ENCODE measurements around the gene FRAS1. TPM values are rescaled to one million over a fixed set of nuclear protein-coding genes. Genes with fewer than 3 reads are reported as not detected.
"Not testable (repeated sequence)": the region's sequence is repeated elsewhere in the genome, so short reads cannot be mapped to it uniquely, and the experiment has no call there.

Gene FRAS1, protein sequence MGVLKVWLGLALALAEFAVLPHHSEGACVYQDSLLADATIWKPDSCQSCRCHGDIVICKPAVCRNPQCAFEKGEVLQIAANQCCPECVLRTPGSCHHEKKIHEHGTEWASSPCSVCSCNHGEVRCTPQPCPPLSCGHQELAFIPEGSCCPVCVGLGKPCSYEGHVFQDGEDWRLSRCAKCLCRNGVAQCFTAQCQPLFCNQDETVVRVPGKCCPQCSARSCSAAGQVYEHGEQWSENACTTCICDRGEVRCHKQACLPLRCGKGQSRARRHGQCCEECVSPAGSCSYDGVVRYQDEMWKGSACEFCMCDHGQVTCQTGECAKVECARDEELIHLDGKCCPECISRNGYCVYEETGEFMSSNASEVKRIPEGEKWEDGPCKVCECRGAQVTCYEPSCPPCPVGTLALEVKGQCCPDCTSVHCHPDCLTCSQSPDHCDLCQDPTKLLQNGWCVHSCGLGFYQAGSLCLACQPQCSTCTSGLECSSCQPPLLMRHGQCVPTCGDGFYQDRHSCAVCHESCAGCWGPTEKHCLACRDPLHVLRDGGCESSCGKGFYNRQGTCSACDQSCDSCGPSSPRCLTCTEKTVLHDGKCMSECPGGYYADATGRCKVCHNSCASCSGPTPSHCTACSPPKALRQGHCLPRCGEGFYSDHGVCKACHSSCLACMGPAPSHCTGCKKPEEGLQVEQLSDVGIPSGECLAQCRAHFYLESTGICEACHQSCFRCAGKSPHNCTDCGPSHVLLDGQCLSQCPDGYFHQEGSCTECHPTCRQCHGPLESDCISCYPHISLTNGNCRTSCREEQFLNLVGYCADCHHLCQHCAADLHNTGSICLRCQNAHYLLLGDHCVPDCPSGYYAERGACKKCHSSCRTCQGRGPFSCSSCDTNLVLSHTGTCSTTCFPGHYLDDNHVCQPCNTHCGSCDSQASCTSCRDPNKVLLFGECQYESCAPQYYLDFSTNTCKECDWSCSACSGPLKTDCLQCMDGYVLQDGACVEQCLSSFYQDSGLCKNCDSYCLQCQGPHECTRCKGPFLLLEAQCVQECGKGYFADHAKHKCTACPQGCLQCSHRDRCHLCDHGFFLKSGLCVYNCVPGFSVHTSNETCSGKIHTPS (N-terminal part only)
- 0.02 TPM in 1 of 2 replicates, not detected in the other for total RNA-seq (2014; rRNA removed; shearing (Covaris generic))

DNA sequence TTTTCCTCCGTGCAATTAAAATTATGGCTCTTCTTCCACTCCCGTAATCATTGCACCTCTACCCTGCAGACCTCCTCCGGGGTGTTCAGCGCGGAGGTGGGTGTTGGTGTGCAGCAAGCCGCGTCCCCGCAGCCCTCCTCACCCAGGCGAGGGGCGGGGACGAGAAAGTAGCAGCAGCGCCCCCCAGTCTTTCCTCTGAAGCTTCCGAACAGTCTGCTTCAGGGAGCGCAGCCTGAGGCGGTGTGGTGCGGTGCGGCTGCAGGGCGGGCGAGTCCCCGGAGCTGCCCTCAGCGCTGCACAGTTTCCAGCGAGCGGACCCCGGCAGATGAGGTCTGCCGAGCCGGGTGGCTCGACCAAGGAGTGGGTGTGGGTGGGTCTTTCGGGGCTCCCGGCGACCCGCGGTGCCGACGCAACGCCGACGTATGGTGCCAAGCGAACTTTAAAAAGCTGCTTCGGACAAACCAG, at the start of gene FRAS1:
TSS of gene FRAS1 (plus strand) at position 189 of the 465 bp plus-strand sequence. CDS start 687 bp downstream, outside the sequence.
- DNase-seq (ENCODE audit: low read depth): peak; percentile 3

DNA sequence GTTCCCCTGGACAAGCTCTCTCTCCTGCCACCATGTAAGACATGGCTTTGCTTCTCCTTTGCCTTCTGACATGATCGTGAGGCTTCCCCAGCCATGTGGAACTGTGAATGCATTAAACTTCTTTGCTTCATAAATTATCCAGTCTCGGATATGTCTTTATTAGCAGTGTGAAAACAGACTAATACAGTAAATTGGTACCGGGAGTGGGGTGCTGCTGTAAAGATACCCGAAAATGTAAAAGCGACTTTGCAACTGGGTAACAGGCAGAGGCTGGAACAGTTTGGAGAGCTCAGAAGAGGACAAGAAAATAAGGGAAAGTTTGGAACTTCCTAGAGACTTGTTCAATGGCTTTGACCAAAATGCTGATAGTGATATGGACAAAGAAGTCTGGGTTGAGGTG, 46.1 kb upstream of the FRAS1 start:
- DNase-seq (ENCODE audit: low read depth): not testable (repeated sequence)

DNA sequence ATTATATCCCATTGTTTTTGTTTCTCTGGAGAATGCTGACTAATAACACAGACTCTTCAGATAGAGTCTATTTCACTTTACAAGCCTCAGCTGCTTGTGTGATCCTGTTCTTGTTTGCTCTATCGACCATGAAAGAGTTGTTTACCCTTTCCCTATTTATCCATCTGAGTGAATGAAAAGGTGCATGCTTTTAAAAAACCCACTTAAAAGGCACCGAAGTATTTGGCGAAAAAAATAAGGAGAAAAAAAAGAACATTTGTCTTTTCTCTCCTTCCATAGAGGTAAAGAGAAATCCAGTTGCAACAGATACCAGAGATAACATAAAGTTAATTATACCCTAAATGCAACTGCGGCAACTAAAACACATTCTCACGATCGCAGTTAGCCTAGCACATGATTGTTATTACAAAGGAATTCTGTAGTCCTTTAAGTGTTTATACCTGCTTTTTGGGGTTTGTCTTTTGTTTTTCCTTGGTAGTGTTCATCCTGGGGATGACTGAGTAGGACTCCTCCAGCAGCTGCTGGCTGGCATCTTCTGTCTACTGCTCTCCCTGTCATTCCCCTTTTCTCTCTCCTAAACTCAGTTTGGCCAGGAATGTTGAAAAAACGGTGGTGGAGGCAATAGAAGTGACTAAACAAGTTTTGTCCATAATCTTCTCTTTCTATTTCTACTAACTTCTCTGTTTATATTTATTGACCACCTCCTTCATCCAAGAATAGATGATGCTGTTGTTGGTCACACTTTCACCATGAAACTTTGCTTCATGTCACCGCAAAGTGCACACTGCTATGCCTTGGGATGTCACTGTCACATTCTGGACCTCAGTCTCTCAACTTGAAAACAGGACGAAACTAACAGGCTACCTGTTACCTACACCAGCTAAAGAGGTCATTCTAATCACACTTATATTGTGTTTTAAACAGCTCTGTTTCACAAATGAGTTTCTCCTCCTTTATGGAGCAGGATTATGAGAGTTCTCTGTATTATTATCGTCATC, 41.9 kb upstream of the FRAS1 start:
- DNase-seq (ENCODE audit: low read depth): no peak

DNA sequence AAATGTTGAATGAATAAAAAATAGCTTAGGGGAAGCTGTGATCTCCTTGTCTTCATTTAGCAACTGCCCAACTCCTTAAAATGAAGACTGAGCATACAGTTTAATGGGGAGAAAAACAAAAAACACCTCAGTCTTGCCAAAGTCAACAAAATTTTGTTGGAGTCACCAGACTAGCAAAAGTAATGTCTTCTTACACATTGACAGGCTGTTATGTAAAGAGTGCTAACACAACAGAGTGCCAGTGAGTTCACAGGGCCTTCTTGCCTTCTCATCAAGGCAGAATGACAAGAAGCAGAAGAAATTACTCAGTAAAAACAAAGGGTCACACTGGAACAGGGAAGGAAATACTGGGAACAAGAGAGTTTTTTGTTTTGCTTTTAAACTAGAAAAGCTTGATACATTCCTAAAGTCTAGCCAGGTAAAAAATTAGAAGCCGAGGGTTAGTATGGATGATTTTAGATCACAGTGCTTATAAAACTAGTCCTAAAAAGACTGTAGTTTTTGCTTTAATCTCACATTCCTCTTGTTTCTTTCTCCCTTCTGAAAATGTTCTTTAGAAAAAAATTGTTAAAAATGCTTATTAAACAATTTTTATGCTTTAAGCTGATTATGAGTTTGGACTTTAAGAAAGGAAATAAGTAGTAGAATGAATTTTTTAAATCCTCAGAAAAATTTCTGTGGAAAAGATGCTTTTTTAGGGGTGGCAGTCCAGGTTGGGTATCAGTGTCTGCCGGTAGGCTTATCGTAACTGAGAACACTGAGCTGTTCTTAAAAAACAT, 38.7 kb upstream of the FRAS1 start:
- no peak for DNase-seq (ENCODE audit: low read depth)

DNA sequence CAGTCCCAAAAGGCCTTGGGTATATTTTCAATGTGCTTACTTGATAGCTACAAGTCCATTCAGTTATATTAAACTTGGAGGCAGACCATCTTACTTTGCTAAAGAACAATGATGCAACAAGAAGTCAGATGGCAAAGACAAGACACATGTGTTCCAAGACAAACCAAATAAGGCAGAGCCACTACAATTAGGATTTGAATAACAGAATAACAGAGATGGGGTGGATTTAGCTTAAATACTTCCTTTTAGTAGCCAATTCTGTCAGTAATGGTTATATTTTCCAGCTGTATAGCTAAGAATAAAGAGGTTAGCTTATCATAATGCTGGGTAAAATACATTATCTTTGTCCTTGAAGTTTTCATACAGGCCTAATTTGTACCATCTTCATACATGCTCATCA, 37.7 kb upstream of the FRAS1 start:
- no peak for DNase-seq (ENCODE audit: low read depth)

DNA sequence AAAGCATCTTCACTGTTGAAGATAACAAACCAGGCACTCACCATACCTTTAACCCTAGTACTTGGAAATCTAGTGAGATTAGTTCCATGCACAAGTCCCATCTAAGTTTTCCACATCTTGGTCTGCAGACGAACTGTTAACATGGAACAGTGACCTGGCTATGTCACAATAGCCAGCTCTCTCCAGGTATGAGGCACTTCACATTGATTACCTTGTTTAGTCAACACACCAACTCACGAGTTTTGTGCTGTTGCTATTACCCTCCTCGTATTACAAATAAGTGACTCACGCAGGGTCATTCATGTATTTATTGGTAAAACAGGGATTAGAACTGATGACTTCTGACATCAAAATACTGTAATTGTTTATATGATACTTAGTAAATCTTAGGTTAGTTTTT, 36.4 kb upstream of the FRAS1 start:
- DNase-seq (ENCODE audit: low read depth): no peak

DNA sequence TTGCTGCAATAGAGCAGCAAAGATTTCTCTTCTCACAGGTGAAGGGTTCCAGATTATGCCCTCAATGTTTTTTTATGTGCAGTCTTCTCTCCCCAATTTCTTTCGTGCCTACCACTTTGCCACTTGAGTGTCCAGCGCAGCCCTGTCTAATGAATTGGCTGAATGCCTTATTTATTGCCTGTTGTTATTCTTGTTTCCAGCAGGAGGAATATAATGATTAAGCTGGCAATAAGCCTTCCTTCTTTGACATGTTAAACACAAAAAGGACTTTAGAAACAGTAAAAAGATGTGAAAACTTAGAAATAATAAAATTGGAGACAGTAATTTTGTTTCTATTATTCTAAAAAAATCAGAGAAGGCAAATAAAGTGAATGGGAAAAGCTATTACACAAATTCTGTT, 34.6 kb upstream of the FRAS1 start:
- no peak for DNase-seq (ENCODE audit: low read depth)

DNA sequence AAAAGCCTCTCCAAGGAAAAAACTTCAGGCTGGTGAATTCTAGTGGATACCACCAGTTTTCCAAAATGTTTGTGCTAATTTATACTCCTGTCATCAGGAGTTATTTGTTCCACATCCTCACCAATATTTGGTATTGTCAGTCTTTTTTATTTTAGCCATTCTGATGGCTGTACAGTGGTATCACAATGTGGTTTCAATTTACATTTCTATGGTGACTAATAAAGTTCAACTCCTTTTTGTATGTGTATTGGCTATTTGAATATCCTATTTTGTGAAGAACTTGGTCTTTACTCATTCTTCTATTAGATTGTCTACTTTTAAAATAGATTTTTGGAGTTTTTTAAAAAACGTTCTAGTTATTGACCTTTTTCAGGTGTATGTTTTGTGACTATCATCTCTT, 33.0 kb upstream of the FRAS1 start:
- no peak for DNase-seq (ENCODE audit: low read depth)

DNA sequence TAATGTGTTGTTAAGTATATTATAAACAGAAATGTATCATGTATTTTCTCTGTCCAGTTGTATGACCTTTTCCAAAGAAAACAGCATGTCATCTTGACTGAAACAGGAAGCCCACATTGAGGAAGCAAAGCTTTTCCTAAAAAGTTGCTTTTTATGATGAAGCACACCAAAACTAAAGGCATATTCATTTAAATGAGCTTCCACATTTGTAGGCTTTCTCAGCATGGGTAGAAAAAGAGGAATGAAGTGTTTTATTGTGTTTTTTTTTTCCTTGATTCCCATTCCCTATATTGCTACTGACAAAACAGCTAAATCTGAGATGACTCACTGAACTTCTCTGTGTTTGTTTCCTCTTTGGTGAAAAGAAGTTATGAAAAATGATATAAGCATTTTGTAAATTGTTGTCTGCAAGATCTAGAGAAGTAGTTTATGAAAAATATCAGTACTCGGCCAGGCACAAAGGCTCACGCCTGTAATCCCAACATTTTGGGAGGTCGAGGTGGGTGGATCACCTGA, 32.5 kb upstream of the FRAS1 start:
- DNase-seq (ENCODE audit: low read depth): no peak

DNA sequence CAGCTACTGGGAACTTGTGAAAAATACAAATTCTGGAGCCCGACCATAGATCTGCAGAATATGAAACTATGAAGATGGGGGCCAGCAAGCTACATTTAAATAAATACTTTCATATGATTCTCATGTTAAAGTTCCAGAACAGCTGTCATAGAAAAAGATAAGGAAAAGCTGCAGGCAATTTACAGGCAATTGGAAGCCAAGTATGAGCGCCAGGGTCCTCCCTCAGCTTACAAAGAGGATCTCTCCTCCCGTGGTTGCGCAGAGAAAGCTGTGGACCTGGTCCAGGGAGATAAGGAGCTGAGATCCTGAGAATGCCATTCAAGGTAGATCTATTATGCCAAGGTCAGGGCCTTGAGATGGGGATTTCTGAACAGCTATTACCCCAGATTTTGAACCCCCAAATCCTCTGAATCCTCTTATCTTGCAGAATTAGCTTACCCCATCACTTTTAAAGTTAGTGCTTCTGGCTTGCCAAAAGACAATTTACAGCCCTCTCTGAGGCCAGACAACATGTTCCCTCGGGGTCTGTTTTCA, 25.6 kb upstream of the FRAS1 start:
- DNase-seq (ENCODE audit: low read depth): no peak

DNA sequence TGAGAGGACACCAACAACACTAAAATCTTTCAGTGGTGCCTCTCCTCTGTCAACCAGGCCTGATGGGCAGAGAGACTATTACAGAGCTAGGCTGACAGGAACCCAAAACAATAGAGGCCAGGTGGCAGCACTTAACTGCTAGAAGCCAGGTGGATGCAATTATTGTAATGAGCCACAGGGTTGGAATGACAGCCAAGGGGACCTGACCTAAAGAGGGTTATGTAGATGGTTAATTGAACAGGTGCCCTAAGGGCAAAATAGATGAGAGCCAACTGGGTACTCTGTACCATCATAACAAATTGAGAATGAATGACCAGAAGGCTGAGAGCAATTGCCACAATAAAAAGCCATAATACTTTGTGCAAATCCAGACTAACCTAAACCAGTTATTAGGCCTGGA, 24.7 kb upstream of the FRAS1 start:
- no peak for DNase-seq (ENCODE audit: low read depth)

DNA sequence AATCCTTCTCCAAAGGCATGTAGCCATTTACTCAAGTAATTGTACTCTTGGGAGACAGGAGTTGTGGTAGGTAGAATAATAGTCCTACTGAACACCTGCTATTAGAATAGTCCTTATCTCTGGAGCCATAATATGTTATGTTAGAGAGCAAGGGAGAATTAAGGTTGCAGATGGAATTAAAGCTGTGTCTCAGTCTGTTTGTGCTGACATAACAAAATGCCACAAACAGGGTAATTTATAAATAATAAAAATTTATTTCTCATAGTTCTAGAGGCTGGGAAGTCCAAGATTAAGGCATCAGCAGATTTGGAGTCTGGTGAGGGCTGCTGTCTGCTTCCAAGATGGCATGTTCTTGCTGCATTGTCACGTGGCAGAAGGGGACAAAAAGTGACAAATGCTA, 24.2 kb upstream of the FRAS1 start:
- no peak for DNase-seq (ENCODE audit: low read depth)

DNA sequence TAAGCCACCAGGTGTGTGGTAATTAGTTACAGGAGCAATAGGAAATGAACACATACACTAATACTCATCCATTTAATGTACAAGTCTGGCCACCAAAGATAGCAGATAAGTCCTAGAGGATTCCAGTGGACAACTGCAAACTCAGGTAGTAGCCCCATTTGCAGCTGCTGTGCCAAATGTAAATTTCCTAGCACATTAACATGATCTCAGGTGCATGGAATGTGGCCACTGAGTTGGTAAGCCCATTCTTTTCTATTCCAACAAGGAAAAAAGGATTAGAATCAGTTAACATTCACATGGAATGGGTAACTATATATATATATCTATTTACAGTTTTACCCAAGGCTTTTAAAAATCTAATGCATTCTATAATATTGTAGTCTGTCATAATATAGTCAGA, 23.3 kb upstream of the FRAS1 start:
- no peak for DNase-seq (ENCODE audit: low read depth)

DNA sequence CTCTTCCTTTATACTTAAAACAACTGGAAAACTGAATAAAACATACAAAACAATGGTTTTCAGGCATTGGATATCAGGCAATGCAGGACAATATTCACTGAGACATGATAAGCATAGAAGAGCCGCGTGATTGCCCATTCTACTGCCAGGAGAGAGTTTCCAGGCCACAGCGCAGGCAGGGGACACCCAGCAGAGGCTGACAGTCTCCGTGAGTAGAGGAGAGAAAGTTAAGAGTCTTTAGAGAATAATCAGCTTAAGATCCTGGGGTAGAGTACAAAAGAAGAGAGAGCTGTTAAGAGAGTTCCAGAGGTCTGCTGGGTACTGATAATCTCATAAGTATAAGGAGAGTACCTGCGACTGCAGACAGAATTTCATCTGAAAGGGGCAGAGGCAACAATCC, 18.4 kb upstream of the FRAS1 start:
- no peak for DNase-seq (ENCODE audit: low read depth)

DNA sequence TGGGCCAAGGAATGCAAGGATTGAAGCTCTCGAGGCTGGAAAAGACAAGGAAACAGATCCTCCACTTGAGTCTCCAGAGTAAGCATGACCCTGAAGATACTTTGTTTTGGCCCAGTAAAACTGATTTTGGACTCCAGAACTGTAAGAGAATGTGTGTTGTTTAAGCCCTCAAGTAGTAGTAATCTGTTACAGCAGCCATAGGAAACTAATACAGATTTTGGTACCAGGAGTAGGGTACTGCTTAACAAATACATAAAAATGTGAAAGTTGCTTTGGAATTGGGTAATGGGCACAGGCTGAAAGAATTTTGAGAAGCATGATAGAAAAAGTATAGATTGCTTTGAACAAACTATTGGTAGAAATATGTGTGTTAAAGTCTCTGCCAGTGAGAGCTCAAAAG, 17.4 kb upstream of the FRAS1 start:
- DNase-seq (ENCODE audit: low read depth): no peak

DNA sequence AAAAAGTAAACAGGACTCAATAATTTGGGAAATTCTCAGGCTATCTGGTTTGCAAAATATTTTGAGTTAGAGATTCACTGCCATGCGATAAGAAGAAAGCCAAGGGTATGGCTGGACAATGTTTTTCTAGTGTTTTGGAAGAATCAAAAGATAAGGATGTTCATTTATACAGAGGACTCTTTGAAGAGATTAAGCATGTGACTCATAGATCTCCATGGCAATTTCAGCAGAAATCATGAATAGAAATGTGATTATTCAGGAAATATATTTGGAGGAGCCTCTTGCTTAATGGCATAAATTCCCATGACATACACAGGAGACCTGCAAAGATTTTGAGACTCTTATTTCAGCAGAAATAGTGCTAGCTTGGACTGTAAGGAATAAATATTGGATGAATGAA, 16.7 kb upstream of the FRAS1 start:
- DNase-seq (ENCODE audit: low read depth): no peak

DNA sequence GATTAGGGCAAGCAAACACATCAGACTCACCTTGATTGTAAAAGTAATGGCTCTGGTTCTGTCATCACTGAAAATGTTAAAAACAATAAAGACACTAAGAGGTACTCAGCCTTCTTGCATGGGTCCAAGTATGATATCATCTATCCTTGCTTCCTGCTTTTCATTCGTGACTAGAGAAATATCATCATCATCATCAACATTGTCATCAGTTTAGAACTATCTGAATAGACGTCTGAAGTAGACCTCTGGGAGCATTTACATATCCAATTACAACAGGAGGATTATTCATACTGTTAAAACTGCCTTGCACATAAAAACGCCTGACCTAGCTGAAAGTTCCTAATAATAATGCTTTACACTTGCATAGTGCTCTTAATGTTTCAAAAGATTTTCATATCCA, 9.8 kb upstream of the FRAS1 start:
- no peak for DNase-seq (ENCODE audit: low read depth)

DNA sequence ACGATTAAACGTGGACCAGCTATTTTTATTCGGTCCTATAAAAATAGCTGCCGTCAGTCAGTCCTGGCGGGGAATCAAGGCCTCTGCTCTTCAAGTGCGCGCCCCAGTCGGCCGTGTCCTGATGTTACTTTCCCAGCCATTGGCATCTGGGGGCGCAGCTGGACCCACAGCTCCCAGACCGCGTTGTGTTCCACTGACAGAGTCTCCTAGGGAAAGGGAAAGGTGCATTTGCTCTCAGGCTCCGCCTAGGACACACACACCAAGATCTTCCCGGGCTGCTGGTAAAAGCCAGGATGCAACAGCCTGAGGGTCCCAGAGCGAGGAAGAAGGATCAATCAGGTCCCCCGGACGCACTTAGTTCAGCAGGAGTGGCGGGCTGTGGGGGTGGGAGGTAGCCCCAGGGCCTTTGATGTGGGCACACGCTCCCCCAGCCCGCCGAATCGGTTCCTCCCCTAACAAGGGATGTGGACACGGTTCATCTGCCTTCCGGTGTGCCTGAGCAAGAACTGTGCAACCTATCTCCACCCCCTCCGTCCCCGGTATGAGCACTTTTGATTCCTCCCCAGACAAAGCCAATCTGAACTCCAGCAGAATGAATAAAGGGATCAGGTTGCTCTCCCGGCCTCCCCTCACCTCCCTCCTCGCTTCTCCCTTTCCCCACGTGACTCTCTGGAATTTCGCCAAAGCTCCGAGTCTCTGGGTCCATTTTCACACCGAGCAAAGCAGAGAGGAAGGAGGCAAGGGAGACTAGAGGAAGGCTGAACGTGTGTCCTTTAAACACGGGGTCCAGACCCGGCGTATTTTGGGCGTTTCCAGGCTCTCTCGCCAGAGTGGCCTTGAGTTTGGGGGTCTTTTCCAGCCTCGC, 626 bp upstream of the FRAS1 start:
- DNase-seq (ENCODE audit: low read depth): peak; percentile 77

All from M059J (cell line).